ENCODE measurements around the gene NOX4. TPM values are rescaled to one million over a fixed set of nuclear protein-coding genes. Genes with fewer than 3 reads are reported as not detected.
"Not testable (repeated sequence)": the region's sequence is repeated elsewhere in the genome, so short reads cannot be mapped to it uniquely, and the experiment has no call there.

Gene NOX4
- total and polyA plus RNA-seq, 8 donors = 0.28 to 2.8 (median 0.50) TPM; not detected in 3

GRCh38 chr11:89337100-89337650, 154.0 kb downstream of the NOX4 start:
- H3K27me3 ChIP-seq; H3K4me3 ChIP-seq; H3K36me3 ChIP-seq; H3K4me1 ChIP-seq; H3K27ac ChIP-seq; H3K9me3 ChIP-seq; intact Hi-C loops (cut with DNase I; ENCODE audit: low total_unique reads): not testable (repeated sequence)
- peak in 1 of 2 donors; percentile 31 for DNase-seq
- WGBS, 5 donors = 34 to 49% (median 39%) methylated on average over 4 of the region's 4 CpGs

GRCh38 chr11:89333704-89334103, 157.5 kb downstream of the NOX4 start:
- H3K27me3 ChIP-seq; H3K36me3 ChIP-seq; H3K9me3 ChIP-seq; intact Hi-C loops (cut with DNase I; ENCODE audit: low total_unique reads); H3K27ac ChIP-seq; H3K4me1 ChIP-seq; H3K4me3 ChIP-seq: not testable (repeated sequence)
- 18 to 41% (median 21%) methylated on average over 1 of the region's 1 CpG for WGBS, 5 donors
- peak in 3 of 7 experiments; percentile 10 to 28 (median 27) for TF ChIP-seq CTCF (IDR thresholded peaks at IDR 0.05)
- DNase-seq = peak in 1 of 2 donors; percentile 15

- 53 to 70% (median 64%) methylated on average over 4 of the region's 4 CpGs for WGBS, 5 donors
- H3K4me1 ChIP-seq; H3K9me3 ChIP-seq; intact Hi-C loops (cut with DNase I; ENCODE audit: low total_unique reads); H3K4me3 ChIP-seq; H3K36me3 ChIP-seq; H3K27ac ChIP-seq; DNase-seq; H3K27me3 ChIP-seq: not testable (repeated sequence)
Observed at GRCh38 chr11:89331940-89332339, 159.2 kb downstream of the NOX4 start.

GRCh38 chr11:89327885-89328284, 163.3 kb downstream of the NOX4 start:
- Histone ChIP-seq H3K4me1 (no peaks in the 10 kb centered on the region), H3K27ac (no peak overlapping the region), H3K27me3 (no peaks in the 10 kb centered on the region), H3K9me3 (no peaks in the 10 kb centered on the region), H3K36me3 (no peaks in the 10 kb centered on the region), H3K4me3 (no peak overlapping the region)
- TF ChIP-seq POLR2A (IDR thresholded peaks at IDR 0.05) (no peak), EP300 (IDR thresholded peaks at IDR 0.05) (no peak), POLR2AphosphoS5 (IDR thresholded peaks at IDR 0.05) (no peak), CTCF (IDR thresholded peaks at IDR 0.05) (no peak)
- DNase-seq = no peak
- intact Hi-C loops (cut with DNase I; ENCODE audit: low total_unique reads) = no loop called here
- WGBS, 5 donors = 54 to 71% (median 65%) methylated on average over 5 of the region's 5 CpGs

- Histone ChIP-seq H3K9me3 (no peaks in the 10 kb centered on the region), H3K27ac (no peak overlapping the region), H3K27me3 (no peaks in the 10 kb centered on the region), H3K36me3 (no peaks in the 10 kb centered on the region), H3K4me3 (no peak overlapping the region), H3K4me1 (no peaks in the 10 kb centered on the region)
- intact Hi-C loops (cut with DNase I; ENCODE audit: low total_unique reads) = no loop called here
- no peak for DNase-seq
- 89 to 97% (median 91%) methylated on average over 2 of the region's 2 CpGs for WGBS, 5 donors
- TF ChIP-seq CTCF (IDR thresholded peaks at IDR 0.05) (no peak), EP300 (IDR thresholded peaks at IDR 0.05) (no peak), POLR2A (IDR thresholded peaks at IDR 0.05) (no peak), POLR2AphosphoS5 (IDR thresholded peaks at IDR 0.05) (no peak)
Observed at GRCh38 chr11:89321401-89321800, 169.8 kb downstream of the NOX4 start.

DNA sequence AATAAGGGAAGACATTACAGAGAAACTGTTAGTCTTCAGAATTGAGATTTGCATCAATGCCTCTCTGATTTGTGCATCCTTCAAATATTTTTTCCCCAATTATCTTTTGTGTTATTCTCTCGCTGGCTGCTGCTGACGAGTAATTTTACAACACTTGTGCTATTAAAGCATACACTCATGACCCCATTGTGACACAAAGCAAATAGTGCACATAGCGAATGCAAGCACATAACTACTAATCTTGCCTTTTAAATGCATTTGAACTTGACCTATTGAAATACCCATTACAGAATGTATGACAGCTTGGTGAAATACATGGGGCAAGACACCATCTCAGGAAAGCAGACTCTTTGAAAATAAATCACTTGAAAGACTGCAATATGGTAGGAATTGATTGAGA, 180.6 kb downstream of the NOX4 start:
- H3K9me3 ChIP-seq; H3K36me3 ChIP-seq; intact Hi-C loops (cut with DNase I; ENCODE audit: low total_unique reads); DNase-seq; H3K4me3 ChIP-seq; H3K4me1 ChIP-seq; H3K27me3 ChIP-seq; H3K27ac ChIP-seq: not testable (repeated sequence)
- 29 to 54% (median 44%) methylated on average over 3 of the region's 3 CpGs for WGBS, 5 donors

GRCh38 chr11:89309321-89309985, 181.7 kb downstream of the NOX4 start:
- 68 to 84% (median 79%) methylated on average over 3 of the region's 3 CpGs for WGBS, 5 donors
- intact Hi-C loops (cut with DNase I; ENCODE audit: low total_unique reads) = not testable (repeated sequence)

GRCh38 chr11:89308272-89308671, 182.9 kb downstream of the NOX4 start:
- H3K36me3 ChIP-seq; H3K27ac ChIP-seq; DNase-seq; H3K4me1 ChIP-seq; intact Hi-C loops (cut with DNase I; ENCODE audit: low total_unique reads); H3K9me3 ChIP-seq; H3K27me3 ChIP-seq; H3K4me3 ChIP-seq: not testable (repeated sequence)
- 85 to 95% (median 94%) methylated on average over 1 of the region's 1 CpG for WGBS, 5 donors

More at GRCh38 chr11:89309321-89309985, 181.7 kb downstream of the NOX4 start:
- H3K4me3 ChIP-seq, H3K36me3 ChIP-seq, H3K9me3 ChIP-seq, H3K27me3 ChIP-seq, H3K4me1 ChIP-seq, DNase-seq, H3K27ac ChIP-seq: not testable (repeated sequence)

DNA sequence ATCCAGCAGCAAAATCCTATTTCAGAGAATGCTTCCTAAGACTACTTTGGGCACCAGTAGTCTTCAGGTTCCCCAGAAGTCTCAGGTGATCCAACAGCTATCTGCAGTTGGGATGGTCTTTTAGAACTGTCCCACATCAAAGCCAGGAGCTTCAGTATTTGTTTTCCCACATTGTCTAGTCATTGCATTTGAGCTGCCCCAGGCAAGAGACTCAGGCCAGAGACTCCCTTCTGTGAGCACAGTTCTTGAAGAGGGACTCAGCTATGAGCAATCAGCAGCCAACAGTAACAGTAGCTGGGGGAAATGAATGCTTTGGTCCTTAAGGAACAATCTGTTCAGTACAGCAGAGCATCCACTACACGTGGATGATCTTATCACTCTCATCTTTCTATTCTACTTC, 188.1 kb downstream of the NOX4 start:
- 45 to 71% (median 58%) methylated on average over 1 of the region's 1 CpG for WGBS, 5 donors
- intact Hi-C loops (cut with DNase I; ENCODE audit: low total_unique reads); H3K9me3 ChIP-seq; DNase-seq; H3K4me1 ChIP-seq; H3K27me3 ChIP-seq; H3K27ac ChIP-seq; H3K36me3 ChIP-seq; H3K4me3 ChIP-seq: not testable (repeated sequence)

All from stomach (tissue), 9 donors.